MCF 10A (cell line): ENCODE results near the gene MKNK1. TPM values are rescaled to one million over a fixed set of nuclear protein-coding genes. Genes with fewer than 3 reads are reported as not detected.

ENCODE experiments used
- BruUV-seq: library from RNA; stranded (reverse); fragments of 400-500 nt; replicated peaks from 2 replicates; lab custom pipeline; 2021; lab: Mats Ljungman, UMichigan
- CTCF ChIA-PET: fragments of 300-600 bp; sonication (Branson Sonifier 250); formaldehyde crosslinking; extraction: SDS; loops from one replicate; lab custom pipeline; 2021; ENCODE audit warnings: antibody characterized with exemption, inconsistent platforms; lab: Yijun Ruan, JAX
- POLR2A ChIA-PET: fragments of 300-600, 350-650 bp; sonication (Branson Sonifier 250); formaldehyde crosslinking; extraction: SDS; loops from one replicate; lab custom pipeline; 2020; ENCODE audit warnings: antibody characterized with exemption, inconsistent platforms; lab: Yijun Ruan, JAX
- DNase-seq: peaks from one replicate; pipeline ENCODE4 v3.0.0-alpha.2; 2018; ENCODE audit not compliant: unreplicated experiment
- H3K27ac Mint-ChIP-seq: one replicate; pipeline ENCODE4 v1.8.0; 2022; ENCODE audit warnings: mild to moderate bottlenecking, low read depth, mixed read lengths; ENCODE audit not compliant: unreplicated experiment
- H3K27me3 Mint-ChIP-seq: one replicate; pipeline ENCODE4 v1.8.0; 2022; ENCODE audit warnings: mixed read lengths; ENCODE audit not compliant: insufficient read depth, unreplicated experiment
- H3K36me3 Mint-ChIP-seq: one replicate; pipeline ENCODE4 v1.8.0; 2022; ENCODE audit warnings: mild to moderate bottlenecking, moderate library complexity, mixed read lengths; ENCODE audit not compliant: insufficient read depth, unreplicated experiment
- H3K4me1 Mint-ChIP-seq: one replicate; pipeline ENCODE4 v1.8.0; 2022; ENCODE audit warnings: mixed read lengths; ENCODE audit not compliant: insufficient read depth, unreplicated experiment
- H3K4me3 Mint-ChIP-seq: one replicate; pipeline ENCODE4 v1.8.0; 2022; ENCODE audit warnings: mild to moderate bottlenecking, moderate library complexity, mixed read lengths; ENCODE audit not compliant: unreplicated experiment
- H3K9me3 Mint-ChIP-seq: one replicate; pipeline ENCODE4 v1.8.0; 2022; ENCODE audit warnings: mixed read lengths; ENCODE audit not compliant: unreplicated experiment
- intact Hi-C: fragments of 100-400 bp; cut with micrococcal nuclease; formaldehyde crosslinking; loops from 2 replicates; pipeline ENCODE4 v1.14.1; 2022
- total RNA-seq: library from RNA; stranded (reverse); gene quantifications from 2 replicates; pipeline ENCODE4 v1.2.3, GENCODE V29; 2022
- TF ChIP-seq, protein P1 (sequence below): fragments of 200-600 bp; IDR thresholded peaks from one replicate; pipeline ENCODE4 v1.8.0; 2022; ENCODE audit warnings: antibody characterized with exemption, mild to moderate bottlenecking; ENCODE audit not compliant: unreplicated experiment

The MKNK1 gene
- total RNA-seq, 1 experiment from 2014 or later, result 25.6 TPM

DNA sequence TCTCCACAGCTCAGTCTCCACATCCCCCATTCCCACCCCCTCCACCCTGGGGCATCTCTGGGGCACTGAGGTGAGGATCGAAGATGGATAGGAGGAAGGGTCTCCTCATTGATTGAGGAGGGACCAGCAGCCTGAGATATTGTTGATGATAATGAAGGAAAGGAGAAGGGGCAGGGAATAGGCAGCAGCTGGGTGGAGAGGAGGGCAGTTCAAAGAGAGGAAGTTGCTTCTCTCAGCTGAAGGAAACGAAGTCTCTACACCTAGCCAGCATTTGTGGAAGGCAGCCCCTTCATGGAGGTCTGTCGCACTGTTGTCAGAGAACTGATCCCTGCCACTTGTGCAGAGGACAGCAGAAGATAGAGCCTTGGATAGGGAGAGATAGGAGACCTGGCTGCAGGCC lies 58.3 kb downstream of the MKNK1 start:
- CTCF ChIA-PET, result interaction anchor here (0.6 to 6.8 kb wide), 8 partner anchors 11 to 136 kb away, joined by 3 to 62 read pairs (median 4); partner anchors contain the start of gene DMBX1
- peaks cover 42% of the 10 kb centered on the region for H3K27me3 Mint-ChIP-seq
- no peak overlapping the region for H3K4me3 Mint-ChIP-seq
- no peaks in the 10 kb centered on the region for H3K9me3 Mint-ChIP-seq
- H3K27ac Mint-ChIP-seq, result no peak overlapping the region
- no peaks in the 10 kb centered on the region for H3K36me3 Mint-ChIP-seq
- TF ChIP-seq, protein P1, sequence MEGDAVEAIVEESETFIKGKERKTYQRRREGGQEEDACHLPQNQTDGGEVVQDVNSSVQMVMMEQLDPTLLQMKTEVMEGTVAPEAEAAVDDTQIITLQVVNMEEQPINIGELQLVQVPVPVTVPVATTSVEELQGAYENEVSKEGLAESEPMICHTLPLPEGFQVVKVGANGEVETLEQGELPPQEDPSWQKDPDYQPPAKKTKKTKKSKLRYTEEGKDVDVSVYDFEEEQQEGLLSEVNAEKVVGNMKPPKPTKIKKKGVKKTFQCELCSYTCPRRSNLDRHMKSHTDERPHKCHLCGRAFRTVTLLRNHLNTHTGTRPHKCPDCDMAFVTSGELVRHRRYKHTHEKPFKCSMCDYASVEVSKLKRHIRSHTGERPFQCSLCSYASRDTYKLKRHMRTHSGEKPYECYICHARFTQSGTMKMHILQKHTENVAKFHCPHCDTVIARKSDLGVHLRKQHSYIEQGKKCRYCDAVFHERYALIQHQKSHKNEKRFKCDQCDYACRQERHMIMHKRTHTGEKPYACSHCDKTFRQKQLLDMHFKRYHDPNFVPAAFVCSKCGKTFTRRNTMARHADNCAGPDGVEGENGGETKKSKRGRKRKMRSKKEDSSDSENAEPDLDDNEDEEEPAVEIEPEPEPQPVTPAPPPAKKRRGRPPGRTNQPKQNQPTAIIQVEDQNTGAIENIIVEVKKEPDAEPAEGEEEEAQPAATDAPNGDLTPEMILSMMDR, result no peak
- POLR2A ChIA-PET, result no interaction called here
- BruUV-seq, result no TSS peak
- no peak for DNase-seq
- peaks cover 10% of the 10 kb centered on the region for H3K4me1 Mint-ChIP-seq
- intact Hi-C loops, result no loop called here

DNA sequence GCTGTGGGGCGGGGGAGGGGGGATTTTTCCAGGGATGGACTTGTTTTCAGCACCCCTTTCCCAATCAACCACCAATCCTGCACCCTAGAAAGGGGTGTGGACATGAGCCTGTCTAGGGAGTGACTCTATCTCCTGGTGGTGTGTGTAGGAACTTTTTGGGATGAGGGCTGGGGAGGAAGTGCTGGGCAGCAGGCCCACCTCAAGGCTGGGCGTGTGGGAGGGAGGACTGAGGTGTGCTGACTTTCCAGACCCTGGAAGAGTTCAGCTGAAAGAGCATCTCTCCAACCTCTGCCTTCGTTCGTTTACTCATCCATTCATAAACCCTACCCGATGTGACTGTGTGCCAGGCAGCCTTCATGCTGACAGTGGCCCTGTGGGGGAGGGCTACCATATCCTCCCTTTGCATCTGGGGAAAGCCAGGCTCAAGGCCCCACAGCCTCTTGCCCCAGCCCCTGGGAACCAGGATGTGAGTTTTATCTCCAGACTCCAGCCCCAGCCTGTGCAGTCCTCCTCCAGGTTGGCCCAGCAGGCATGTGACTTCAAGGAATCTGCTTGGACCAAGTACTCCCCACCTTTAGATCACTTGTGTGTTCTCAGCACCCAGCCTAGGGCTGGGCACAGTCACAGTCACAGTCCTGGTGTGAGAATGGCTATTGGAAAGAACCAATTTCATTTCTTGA lies 59.4 kb downstream of the MKNK1 start:
- H3K27me3 Mint-ChIP-seq, result peaks cover 42% of the 10 kb centered on the region
- TF ChIP-seq, protein P1, result no peak
- H3K4me1 Mint-ChIP-seq, result peaks cover 17% of the 10 kb centered on the region
- no peak overlapping the region for H3K27ac Mint-ChIP-seq
- ChIA-PET CTCF (interaction anchor here (0.5 to 6.8 kb wide), 8 partner anchors 10 to 742 kb away, joined by 3 to 62 read pairs (median 4); a partner anchor contains a TSS), POLR2A (interaction anchor here (0.6 kb wide), 1 partner anchor 15 kb away, joined by 3 read pairs; no protein-coding TSS in a partner anchor)
- DNase-seq, result no peak
- H3K9me3 Mint-ChIP-seq, result no peaks in the 10 kb centered on the region
- no TSS peak for BruUV-seq
- no peak overlapping the region for H3K4me3 Mint-ChIP-seq
- intact Hi-C loops, result no loop called here
- no peaks in the 10 kb centered on the region for H3K36me3 Mint-ChIP-seq

DNA sequence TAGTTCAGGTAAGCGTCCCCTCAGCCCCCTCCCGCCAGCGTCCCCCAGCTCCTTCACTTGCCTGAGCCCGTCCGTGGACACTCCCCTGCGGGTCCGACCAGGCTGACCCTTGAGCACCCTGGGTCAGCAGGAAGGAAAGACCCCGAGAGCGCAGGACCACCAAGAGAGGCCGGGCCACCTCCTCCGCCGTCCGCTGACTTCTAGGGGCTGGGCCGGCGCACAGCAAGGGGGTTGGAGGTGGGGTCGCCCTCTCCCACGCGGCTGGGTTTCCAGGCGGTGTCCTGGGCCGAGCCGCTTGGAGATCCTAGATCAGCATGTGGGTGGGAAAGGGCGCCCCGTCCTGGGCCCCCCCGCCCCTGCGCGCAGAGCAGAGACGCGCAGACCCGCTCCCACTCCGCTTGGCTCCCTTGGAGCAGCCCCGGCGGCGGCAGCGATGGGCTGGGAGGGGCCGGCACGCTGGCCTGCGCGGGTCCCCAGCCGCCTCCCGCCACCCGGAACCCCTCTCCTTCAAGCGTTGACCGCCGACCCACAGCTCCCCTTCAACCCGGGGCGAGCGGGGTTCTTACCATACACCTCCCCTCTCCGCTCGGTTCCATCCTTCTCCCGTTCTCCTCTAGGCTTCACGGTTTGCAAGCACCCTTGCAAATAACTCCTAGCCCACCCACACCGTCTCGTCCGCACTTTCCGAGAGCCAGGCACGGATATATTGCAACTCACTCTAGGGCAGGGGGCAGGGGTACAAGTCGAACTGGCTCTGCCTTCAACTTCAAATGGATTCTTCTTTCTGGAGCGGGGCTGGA lies 60.1 kb downstream of the MKNK1 start:
- Mint-ChIP-seq H3K4me3 (no peak overlapping the region), H3K9me3 (no peaks in the 10 kb centered on the region), H3K27me3 (peaks cover 42% of the 10 kb centered on the region), H3K27ac (no peak overlapping the region), H3K36me3 (no peaks in the 10 kb centered on the region), H3K4me1 (peaks cover 18% of the 10 kb centered on the region)
- DNase-seq, result no peak
- CTCF ChIA-PET, result interaction anchor here (2.0 kb wide), 1 partner anchor 9 kb away, joined by 4 read pairs; a partner anchor contains a TSS
- POLR2A ChIA-PET, result interaction anchor here (0.6 kb wide), 1 partner anchor 16 kb away, joined by 3 read pairs; no protein-coding TSS in a partner anchor
- TF ChIP-seq, protein P1, result no peak
- no TSS peak for BruUV-seq
- intact Hi-C loops, result no loop called here

DNA sequence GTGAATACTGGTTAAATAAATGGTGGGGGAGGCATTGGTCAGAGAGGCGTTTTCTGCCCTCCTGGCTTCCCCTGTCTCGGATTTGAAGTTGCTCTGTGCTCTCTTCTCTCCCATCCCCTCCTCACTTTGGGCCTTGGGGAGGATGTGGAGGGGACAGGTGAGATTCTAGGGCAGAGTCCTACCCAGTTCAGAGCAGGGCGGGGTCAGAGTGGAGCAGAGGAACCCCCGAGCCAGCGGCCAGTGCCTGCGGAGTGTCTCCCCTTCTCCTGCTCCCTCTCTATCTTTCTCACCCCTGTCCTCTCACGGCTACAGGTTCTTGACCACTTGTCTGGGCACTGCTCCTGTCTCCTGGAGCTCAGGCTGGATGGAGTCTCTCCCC lies 60.7 kb downstream of the MKNK1 start:
- CTCF ChIA-PET, result no interaction called here
- BruUV-seq, result no TSS peak
- H3K4me1 Mint-ChIP-seq, result peaks cover 18% of the 10 kb centered on the region

More for the DNA sequence above, 60.7 kb downstream of the MKNK1 start:
- Mint-ChIP-seq H3K9me3 (no peaks in the 10 kb centered on the region), H3K36me3 (no peaks in the 10 kb centered on the region), H3K27ac (no peak overlapping the region), H3K4me3 (no peak overlapping the region), H3K27me3 (peaks cover 42% of the 10 kb centered on the region)
- POLR2A ChIA-PET, result no interaction called here
- intact Hi-C loops, result no loop called here
- TF ChIP-seq, protein P1, result no peak
- no peak for DNase-seq
